Natural killer cell (primary cell): ENCODE measurements around the gene DAD1. TPM values are rescaled to one million over a fixed set of nuclear protein-coding genes. Genes with fewer than 3 reads are reported as not detected.
A peak's percentile ranks its signal among the peaks of the same experiment; 100 is the strongest.

Experiments
- ATAC-seq, 3 donors: fragments of 150-1000 bp in 2 of 3; fragments of 200-7000 bp in 1 of 3; cut with Tn5 transposase; 1 replicate in 1 of 3; 2 replicates in 2 of 3; pipeline ENCODE4 v1.10.0; 2021; ENCODE audit warnings: mild to moderate bottlenecking in 2 of 3, moderate library complexity in 2 of 3
- DNase-seq, 2 donors: peaks; one replicate each; pipeline versions ENCODE4 v3.0.0 to v3.0.0-alpha.2; 2013 to 2021; ENCODE audit warnings: mixed read lengths in 1 of 2
- H3K27ac ChIP-seq: one replicate; pipeline ENCODE4 v1.5.1; 2013; ENCODE audit warnings: mild to moderate bottlenecking, low read length
- H3K27me3 ChIP-seq: one replicate; pipeline ENCODE4 v1.6.1; 2013; ENCODE audit warnings: low read length; ENCODE audit not compliant: control insufficient read depth, insufficient read depth
- H3K36me3 ChIP-seq: one replicate; pipeline ENCODE4 v1.6.1; 2013; ENCODE audit warnings: low read length; ENCODE audit not compliant: control insufficient read depth, insufficient read depth
- H3K4me1 ChIP-seq: one replicate; pipeline ENCODE4 v1.6.1; 2013; ENCODE audit warnings: low read length; ENCODE audit not compliant: control insufficient read depth, insufficient read depth
- H3K4me3 ChIP-seq: one replicate; pipeline ENCODE4 v1.5.1; 2013; ENCODE audit warnings: low read length
- H3K9me3 ChIP-seq: one replicate; pipeline ENCODE4 v1.6.1; 2013; ENCODE audit warnings: low read length; ENCODE audit not compliant: control insufficient read depth, insufficient read depth
- H3K27ac Mint-ChIP-seq, 2 donors: one replicate each; pipeline ENCODE4 v1.8.0; 2022; ENCODE audit warnings: mild to moderate bottlenecking in 2 of 2, mixed read lengths in 2 of 2, moderate library complexity in 1 of 2
- H3K27me3 Mint-ChIP-seq, 2 donors: one replicate each; pipeline ENCODE4 v1.8.0; 2022; ENCODE audit warnings: low read depth in 2 of 2, mixed read lengths in 2 of 2
- H3K36me3 Mint-ChIP-seq: one replicate; pipeline ENCODE4 v1.8.0; 2022; ENCODE audit warnings: mixed read lengths
- H3K4me1 Mint-ChIP-seq, 2 donors: one replicate each; pipeline ENCODE4 v1.8.0; 2022; ENCODE audit warnings: mixed read lengths in 2 of 2
- H3K4me3 Mint-ChIP-seq: one replicate; pipeline ENCODE4 v1.8.0; 2022; ENCODE audit warnings: mild to moderate bottlenecking, moderate library complexity, mixed read lengths
- H3K9me3 Mint-ChIP-seq, 2 donors: one replicate each; pipeline ENCODE4 v1.8.0; 2022; ENCODE audit warnings: mixed read lengths in 2 of 2
- CTCF ChIP-seq: fragments of 200-600 bp; IDR thresholded peaks from one replicate; pipeline ENCODE4 v1.8.0; 2022; ENCODE audit warnings: antibody characterized with exemption
- WGBS: methylation state at CpG from one replicate; pipeline ENCODE4 v1.1.7; 2013; ENCODE audit warnings: missing lambda C conversion rate; ENCODE audit not compliant: insufficient coverage; 5-methylcytosine and 5-hydroxymethylcytosine counted together
- intact Hi-C: fragments of 100-400 bp; cut with micrococcal nuclease; formaldehyde crosslinking; loops from one replicate; pipeline ENCODE4 v1.14.2; 2022
- total RNA-seq, 4 donors: library from RNA; stranded (reverse); fragments of 120-200 nt in 1 of 4; gene quantifications; one replicate each; pipeline versions ENCODE4 v1.2.3 to v1.2.4, GENCODE V29; 2013 to 2022

DAD1 gene
- total RNA-seq, 3 donors from 2014 or later (not counting 1 experiment from before 2014, with no cell fraction given): 79.5 to 97.9 (median 92.8) TPM

GRCh38 chr14:22613736-22614239 lies 24.8 kb upstream of the DAD1 start:
- peak overlapping the region in 1 of 2 donors; percentile 65 for H3K27ac Mint-ChIP-seq

GRCh38 chr14:22613106-22613695 lies 24.2 kb upstream of the DAD1 start:
- 54% methylated on average over 2 of the region's 2 CpGs for WGBS
- ATAC-seq: no peak
- peak overlapping the region in 1 of 2 donors; percentile 65 for H3K27ac Mint-ChIP-seq

More at GRCh38 chr14:22613736-22614239, 24.8 kb upstream of the DAD1 start:
- Histone ChIP-seq H3K36me3 (peaks cover 22% of the 10 kb centered on the region), H3K27ac (no peak overlapping the region), H3K9me3 (no peaks in the 10 kb centered on the region), H3K27me3 (no peaks in the 10 kb centered on the region), H3K4me3 (no peak overlapping the region), H3K4me1 (no peaks in the 10 kb centered on the region)
- no peak for ATAC-seq
- TF ChIP-seq CTCF: no peak
- H3K27me3 Mint-ChIP-seq: no peaks in the 10 kb centered on the region
- intact Hi-C loops: no loop called here
- no peaks in the 10 kb centered on the region for H3K9me3 Mint-ChIP-seq
- WGBS: 81% methylated on average over 2 of the region's 3 CpGs
- no peaks in the 10 kb centered on the region for H3K4me1 Mint-ChIP-seq
- H3K4me3 Mint-ChIP-seq: no peak overlapping the region
- no peak for DNase-seq
- peaks cover 8% of the 10 kb centered on the region for H3K36me3 Mint-ChIP-seq

GRCh38 chr14:22610931-22611330 lies 21.9 kb upstream of the DAD1 start:
- TF ChIP-seq CTCF: no peak
- peaks cover 43% of the 10 kb centered on the region for H3K36me3 ChIP-seq
- no peaks in the 10 kb centered on the region for H3K4me1 Mint-ChIP-seq
- H3K9me3 Mint-ChIP-seq: no peaks in the 10 kb centered on the region
- H3K4me1 ChIP-seq: no peaks in the 10 kb centered on the region
- no peaks in the 10 kb centered on the region for H3K27me3 Mint-ChIP-seq
- peaks cover 18% of the 10 kb centered on the region for H3K36me3 Mint-ChIP-seq
- no peak overlapping the region for H3K27ac ChIP-seq
- ATAC-seq (no peak), DNase-seq (no peak)
- H3K27ac Mint-ChIP-seq: no peak overlapping the region
- no peaks in the 10 kb centered on the region for H3K27me3 ChIP-seq
- no peak overlapping the region for H3K4me3 Mint-ChIP-seq
- H3K9me3 ChIP-seq: no peaks in the 10 kb centered on the region
- H3K4me3 ChIP-seq: no peak overlapping the region
- intact Hi-C loops: no loop called here
- WGBS: 86% methylated on average over 2 of the region's 2 CpGs

More at GRCh38 chr14:22613106-22613695, 24.2 kb upstream of the DAD1 start:
- peaks cover 8% of the 10 kb centered on the region for H3K36me3 Mint-ChIP-seq
- H3K27me3 Mint-ChIP-seq: no peaks in the 10 kb centered on the region
- H3K4me3 Mint-ChIP-seq: no peak overlapping the region
- H3K4me3 ChIP-seq: no peak overlapping the region
- no peaks in the 10 kb centered on the region for H3K4me1 Mint-ChIP-seq
- no peak for TF ChIP-seq CTCF
- no peaks in the 10 kb centered on the region for H3K4me1 ChIP-seq
- no peaks in the 10 kb centered on the region for H3K9me3 Mint-ChIP-seq
- no peaks in the 10 kb centered on the region for H3K9me3 ChIP-seq
- intact Hi-C loops: no loop called here
- H3K36me3 ChIP-seq: peaks cover 25% of the 10 kb centered on the region
- H3K27ac ChIP-seq: no peak overlapping the region
- DNase-seq: no peak
- no peaks in the 10 kb centered on the region for H3K27me3 ChIP-seq

- no peaks in the 10 kb centered on the region for H3K27me3 ChIP-seq
- no peak for DNase-seq
- Mint-ChIP-seq H3K9me3 (no peaks in the 10 kb centered on the region), H3K4me3 (no peak overlapping the region), H3K4me1 (peaks cover 2% of the 10 kb centered on the region in 2 donors), H3K27me3 (no peaks in the 10 kb centered on the region), H3K27ac (no peak overlapping the region), H3K36me3 (peaks cover 29% of the 10 kb centered on the region)
- H3K36me3 ChIP-seq: peaks cover 74% of the 10 kb centered on the region
- no peak overlapping the region for H3K27ac ChIP-seq
- H3K4me3 ChIP-seq: no peak overlapping the region
- H3K9me3 ChIP-seq: no peaks in the 10 kb centered on the region
- intact Hi-C loops: no loop called here
- ATAC-seq: no peak
- TF ChIP-seq CTCF: no peak
- no peaks in the 10 kb centered on the region for H3K4me1 ChIP-seq
- 93% methylated on average over 3 of the region's 3 CpGs for WGBS
Observed at GRCh38 chr14:22607291-22607690, 18.3 kb upstream of the DAD1 start.
